IMR-90 (cell line): ENCODE data around the gene AFAP1L2.

Experiments used
- POLR2A ChIP-seq: IDR thresholded peaks from 2 replicates; pipeline ENCODE4 v1.6.1; 2012; ENCODE audit warnings: mild to moderate bottlenecking, low read depth, low read length
- SMC3 ChIP-seq: fragments of 150-350 bp; IDR thresholded peaks from 2 replicates; pipeline ENCODE4 v1.6.1; 2016; ENCODE audit warnings: low read depth, mild to moderate bottlenecking, antibody characterized with exemption, low read length, moderate library complexity
- TF ChIP-seq, protein P1 (sequence below): conservative IDR thresholded peaks from 2 replicates; pipeline ENCODE4 v1.5.1; 2012; ENCODE audit warnings: mild to moderate bottlenecking, low read depth, low read length, improper control_type of control experiment

DNA sequence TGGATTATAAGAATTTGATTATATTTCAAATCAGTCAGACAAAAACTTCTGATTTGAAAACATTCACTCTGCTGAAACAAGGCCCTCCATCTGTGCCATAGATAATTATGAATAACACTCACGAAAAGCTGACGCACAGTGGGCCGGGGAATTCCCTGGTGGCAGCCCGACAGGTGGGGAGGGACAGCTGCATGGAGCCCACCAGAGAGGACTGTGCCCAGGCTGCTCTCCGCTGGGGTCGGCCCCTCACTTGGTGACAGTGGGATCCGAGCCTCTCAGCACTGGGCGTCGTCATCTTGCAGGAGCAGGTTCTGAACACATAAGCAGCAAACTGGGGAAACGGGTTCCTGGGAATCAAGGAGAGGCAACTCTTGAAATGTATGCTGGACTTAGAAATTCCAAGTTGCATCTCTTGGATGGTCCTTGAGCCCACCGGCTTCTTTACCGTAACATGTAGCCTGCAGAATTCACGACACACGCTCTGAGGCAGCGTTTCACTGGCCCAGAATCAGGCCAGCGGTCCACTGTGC lies 41.4 kb downstream of the AFAP1L2 start:
- TF ChIP-seq, protein P1, sequence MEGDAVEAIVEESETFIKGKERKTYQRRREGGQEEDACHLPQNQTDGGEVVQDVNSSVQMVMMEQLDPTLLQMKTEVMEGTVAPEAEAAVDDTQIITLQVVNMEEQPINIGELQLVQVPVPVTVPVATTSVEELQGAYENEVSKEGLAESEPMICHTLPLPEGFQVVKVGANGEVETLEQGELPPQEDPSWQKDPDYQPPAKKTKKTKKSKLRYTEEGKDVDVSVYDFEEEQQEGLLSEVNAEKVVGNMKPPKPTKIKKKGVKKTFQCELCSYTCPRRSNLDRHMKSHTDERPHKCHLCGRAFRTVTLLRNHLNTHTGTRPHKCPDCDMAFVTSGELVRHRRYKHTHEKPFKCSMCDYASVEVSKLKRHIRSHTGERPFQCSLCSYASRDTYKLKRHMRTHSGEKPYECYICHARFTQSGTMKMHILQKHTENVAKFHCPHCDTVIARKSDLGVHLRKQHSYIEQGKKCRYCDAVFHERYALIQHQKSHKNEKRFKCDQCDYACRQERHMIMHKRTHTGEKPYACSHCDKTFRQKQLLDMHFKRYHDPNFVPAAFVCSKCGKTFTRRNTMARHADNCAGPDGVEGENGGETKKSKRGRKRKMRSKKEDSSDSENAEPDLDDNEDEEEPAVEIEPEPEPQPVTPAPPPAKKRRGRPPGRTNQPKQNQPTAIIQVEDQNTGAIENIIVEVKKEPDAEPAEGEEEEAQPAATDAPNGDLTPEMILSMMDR, result no peak
- no peak for TF ChIP-seq POLR2A
- TF ChIP-seq SMC3, result no peak
